Breast epithelium (tissue), 4 donors: ENCODE results near the gene REG1A. TPM values are rescaled to one million over a fixed set of nuclear protein-coding genes. Genes with fewer than 3 reads are reported as not detected.

Experiments used
- DNase-seq, 2 donors: peaks; one replicate each; pipeline ENCODE4 v3.0.0-alpha.2; 2019; ENCODE audit warnings: low spot score in 2 of 2
- H3K27ac ChIP-seq, 2 donors: fragments of 200-600 bp; sonication (generic) in 1 of 2; one replicate each; pipeline ENCODE4 v1.5.1; 2016 to 2019; ENCODE audit warnings: mild to moderate bottlenecking in 1 of 2
- H3K27me3 ChIP-seq, 2 donors: fragments of 200-600 bp; sonication (generic) in 1 of 2; one replicate each; pipeline versions ENCODE4 v1.5.1 to v1.6.0; 2017 to 2019; ENCODE audit warnings: control low read depth in 1 of 2, mild to moderate bottlenecking in 1 of 2
- H3K36me3 ChIP-seq: fragments of 200-600 bp; one replicate; pipeline ENCODE4 v1.5.1; 2019
- H3K4me1 ChIP-seq, 2 donors: fragments of 200-600 bp; sonication (generic); one replicate each; pipeline ENCODE4 v1.5.1; 2016 to 2019; ENCODE audit warnings: control low read depth in 1 of 2
- H3K4me3 ChIP-seq, 3 donors: fragments of 200-600 bp; sonication (generic); 1 replicate in 2 of 3; 2 replicates in 1 of 3; pipeline ENCODE4 v1.5.1; 2016 to 2019; ENCODE audit warnings: mild to moderate bottlenecking in 3 of 3, moderate library complexity in 2 of 3
- H3K9me3 ChIP-seq, 2 donors: fragments of 200-600 bp; sonication (generic) in 1 of 2; one replicate each; pipeline ENCODE4 v1.5.1; 2016 to 2019; ENCODE audit warnings: control low read depth in 1 of 2
- CTCF ChIP-seq, 3 donors: fragments of 450-650 bp; IDR thresholded peaks; one replicate each; pipeline ENCODE4 v1.5.1; 2016 to 2017; ENCODE audit warnings: antibody characterized with exemption in 3 of 3, mild to moderate bottlenecking in 3 of 3, moderate library complexity in 3 of 3
- POLR2A ChIP-seq: fragments of 450-650 bp; IDR thresholded peaks from one replicate; pipeline ENCODE4 v1.6.1; 2016; ENCODE audit warnings: antibody characterized with exemption, mild to moderate bottlenecking, moderate library complexity
- POLR2AphosphoS5 ChIP-seq, 3 donors: sonication (generic); formaldehyde crosslinking; IDR thresholded peaks; one replicate each; pipeline ENCODE4 v1.6.1; 2017; ENCODE audit warnings: antibody characterized with exemption in 3 of 3
- intact Hi-C: fragments of 100-400 bp; cut with DNase I; formaldehyde crosslinking; loops from one replicate; pipeline ENCODE4 v1.15.1; 2023; ENCODE audit warnings: low total_unique reads
- total RNA-seq, 3 donors: library from RNA; depleted of rRNA; stranded (reverse); fragments of >200 nt; gene quantifications; one replicate each; pipeline ENCODE4 v1.1.0, GENCODE V29; 2016

Gene REG1A
- not detected for total RNA-seq

GRCh38 chr2:79120194-79120713 lies at the start of gene REG1A:
REG1A (plus strand) TSS chr2:79120488; CDS start chr2:79120862, 374 bp downstream.
- intact Hi-C loops = no loop called here
- H3K9me3 ChIP-seq = no peaks in the 10 kb centered on the region
- no peak within 1 kb of the TSS for H3K4me3 ChIP-seq
- no peak for DNase-seq
- no peaks in the 10 kb centered on the region for H3K27me3 ChIP-seq
- H3K4me1 ChIP-seq = no peaks in the 10 kb centered on the region
- no peak for TF ChIP-seq CTCF (IDR thresholded peaks at IDR 0.05)
- no peak for TF ChIP-seq POLR2A
- no peak for TF ChIP-seq POLR2AphosphoS5 (IDR thresholded peaks at IDR 0.05)
- H3K36me3 ChIP-seq = no peaks in the 10 kb centered on the region
- H3K27ac ChIP-seq = no peak within 1 kb of the TSS

GRCh38 chr2:79071078-79071477 lies 49.2 kb upstream of the REG1A start:
- TF ChIP-seq CTCF (IDR thresholded peaks at IDR 0.05) (no peak), POLR2A (no peak), POLR2AphosphoS5 (IDR thresholded peaks at IDR 0.05) (no peak)
- intact Hi-C loops = no loop called here
- no peaks in the 10 kb centered on the region for H3K27me3 ChIP-seq

GRCh38 chr2:79082987-79083386 lies 37.3 kb upstream of the REG1A start:
- Histone ChIP-seq H3K27ac (no peak overlapping the region), H3K36me3 (no peaks in the 10 kb centered on the region), H3K27me3 (no peaks in the 10 kb centered on the region), H3K4me3 (no peak overlapping the region), H3K9me3 (peaks cover 0 to 4% of the 10 kb centered on the region in 2 donors), H3K4me1 (no peaks in the 10 kb centered on the region)
- TF ChIP-seq POLR2A (no peak), CTCF (IDR thresholded peaks at IDR 0.05) (no peak), POLR2AphosphoS5 (IDR thresholded peaks at IDR 0.05) (no peak)
- intact Hi-C loops = no loop called here
- DNase-seq = no peak

More at GRCh38 chr2:79071078-79071477, 49.2 kb upstream of the REG1A start:
- no peaks in the 10 kb centered on the region for H3K9me3 ChIP-seq
- H3K36me3 ChIP-seq = no peaks in the 10 kb centered on the region
- no peak for DNase-seq
- no peak overlapping the region for H3K27ac ChIP-seq
- H3K4me3 ChIP-seq = no peak overlapping the region
- no peaks in the 10 kb centered on the region for H3K4me1 ChIP-seq

GRCh38 chr2:79083597-79084251 lies 36.6 kb upstream of the REG1A start:
- DNase-seq = no peak
- H3K36me3 ChIP-seq = no peaks in the 10 kb centered on the region
- TF ChIP-seq POLR2A = no peak
- no peak for TF ChIP-seq POLR2AphosphoS5 (IDR thresholded peaks at IDR 0.05)
- TF ChIP-seq CTCF (IDR thresholded peaks at IDR 0.05) = no peak
- intact Hi-C loops = no loop called here
- no peaks in the 10 kb centered on the region for H3K9me3 ChIP-seq
- no peak overlapping the region for H3K4me3 ChIP-seq
- H3K27ac ChIP-seq = no peak overlapping the region
- H3K27me3 ChIP-seq = no peaks in the 10 kb centered on the region
- no peaks in the 10 kb centered on the region for H3K4me1 ChIP-seq

- no peaks in the 10 kb centered on the region for H3K36me3 ChIP-seq
- no peaks in the 10 kb centered on the region for H3K27me3 ChIP-seq
- H3K27ac ChIP-seq = no peak overlapping the region
- intact Hi-C loops = no loop called here
- no peak for DNase-seq
- H3K4me1 ChIP-seq = no peaks in the 10 kb centered on the region
- TF ChIP-seq POLR2A (no peak), POLR2AphosphoS5 (IDR thresholded peaks at IDR 0.05) (no peak), CTCF (IDR thresholded peaks at IDR 0.05) (no peak)
- H3K4me3 ChIP-seq = no peak overlapping the region
- H3K9me3 ChIP-seq = no peaks in the 10 kb centered on the region
These were observed 35.7 kb upstream of the REG1A start for GRCh38 chr2:79084495-79085135.
